GM12801 (cell line): Measurements from ENCODE around the gene MCCC1.

Experiments
- CTCF ChIP-seq: IDR thresholded peaks from one replicate; pipeline ENCODE4 v1.5.1; 2011; ENCODE audit warnings: control low read depth; ENCODE audit not compliant: insufficient read length; ENCODE audit errors: extremely low read depth

MCCC1 gene

GRCh38 chr3:183033746-183034145 is 65.5 kb downstream of the MCCC1 start:
- TF ChIP-seq CTCF, result no peak

DNA sequence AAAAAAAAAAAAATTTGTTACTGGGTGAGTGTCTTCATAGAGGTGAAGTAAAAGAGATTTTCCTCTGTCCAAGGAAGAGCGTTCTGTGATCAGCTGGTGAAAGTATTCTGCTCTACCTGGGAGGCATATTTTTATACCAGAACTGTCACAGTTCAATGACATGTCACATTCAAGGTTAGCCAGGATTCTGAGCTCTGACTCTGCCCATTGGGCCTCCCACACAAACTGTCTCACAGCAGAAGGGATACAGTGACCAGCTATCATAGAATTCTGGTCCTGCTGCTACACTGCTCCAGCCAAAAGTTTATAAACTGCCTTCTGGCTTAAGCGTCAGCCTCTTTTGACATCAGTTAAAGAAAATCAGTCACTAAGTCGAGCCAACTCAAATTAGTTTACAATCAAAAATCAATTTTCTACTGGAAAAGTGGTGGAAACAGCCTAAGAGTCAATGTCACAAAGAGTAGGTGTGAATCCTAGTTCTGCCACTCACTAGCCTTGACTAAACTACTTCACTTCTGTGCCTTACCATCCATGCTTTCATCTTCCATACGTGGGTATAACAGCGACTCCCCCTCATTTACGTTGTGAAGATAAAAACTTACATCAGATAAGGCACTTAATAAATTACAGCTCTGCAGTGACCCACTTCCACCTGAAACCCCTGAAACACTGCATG is 66.3 kb downstream of the MCCC1 start:
- TF ChIP-seq CTCF, result no peak

GRCh38 chr3:183031826-183032225 is 67.5 kb downstream of the MCCC1 start:
- TF ChIP-seq CTCF, result no peak

DNA sequence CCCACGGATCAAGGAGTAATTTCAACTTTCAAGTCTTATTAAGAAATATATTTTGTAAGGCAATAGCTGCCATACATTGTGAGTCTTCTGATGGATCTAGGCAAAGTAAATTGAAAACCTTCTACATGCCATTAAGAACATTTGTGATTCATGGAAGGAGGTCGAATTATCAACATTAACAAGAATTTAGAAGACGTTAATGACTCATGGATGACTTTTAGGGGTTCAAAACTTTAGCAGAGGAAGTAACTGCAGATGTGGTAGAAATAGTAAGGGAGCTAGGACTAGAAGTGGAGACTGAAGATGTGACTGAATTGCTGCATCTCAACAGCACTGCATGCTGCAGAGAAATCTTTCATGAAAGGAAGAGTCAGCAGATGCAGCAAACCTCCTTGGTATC is 70.9 kb downstream of the MCCC1 start:
- TF ChIP-seq CTCF, result no peak

DNA sequence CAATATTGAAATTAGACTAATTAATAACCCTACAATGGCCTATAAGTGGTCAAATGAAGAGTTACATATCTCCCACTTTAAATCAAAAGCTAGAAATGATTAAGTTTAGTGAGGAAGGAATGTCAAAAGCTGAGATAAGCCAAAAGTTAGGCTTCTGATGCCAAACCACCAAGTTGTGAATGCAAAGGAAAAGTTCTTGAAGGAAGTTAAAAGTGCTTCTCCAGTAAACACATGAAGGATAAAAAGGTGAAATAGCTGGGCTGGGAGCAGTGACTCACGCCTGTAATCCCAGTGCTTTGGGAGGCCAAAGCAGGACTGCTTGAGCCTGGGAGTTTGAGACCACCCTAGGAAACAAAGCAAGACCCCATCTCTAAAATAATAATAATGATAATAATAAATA is 72.0 kb downstream of the MCCC1 start:
- no peak for TF ChIP-seq CTCF

GRCh38 chr3:183022936-183023516 is 76.3 kb downstream of the MCCC1 start:
- TF ChIP-seq CTCF, result no peak

DNA sequence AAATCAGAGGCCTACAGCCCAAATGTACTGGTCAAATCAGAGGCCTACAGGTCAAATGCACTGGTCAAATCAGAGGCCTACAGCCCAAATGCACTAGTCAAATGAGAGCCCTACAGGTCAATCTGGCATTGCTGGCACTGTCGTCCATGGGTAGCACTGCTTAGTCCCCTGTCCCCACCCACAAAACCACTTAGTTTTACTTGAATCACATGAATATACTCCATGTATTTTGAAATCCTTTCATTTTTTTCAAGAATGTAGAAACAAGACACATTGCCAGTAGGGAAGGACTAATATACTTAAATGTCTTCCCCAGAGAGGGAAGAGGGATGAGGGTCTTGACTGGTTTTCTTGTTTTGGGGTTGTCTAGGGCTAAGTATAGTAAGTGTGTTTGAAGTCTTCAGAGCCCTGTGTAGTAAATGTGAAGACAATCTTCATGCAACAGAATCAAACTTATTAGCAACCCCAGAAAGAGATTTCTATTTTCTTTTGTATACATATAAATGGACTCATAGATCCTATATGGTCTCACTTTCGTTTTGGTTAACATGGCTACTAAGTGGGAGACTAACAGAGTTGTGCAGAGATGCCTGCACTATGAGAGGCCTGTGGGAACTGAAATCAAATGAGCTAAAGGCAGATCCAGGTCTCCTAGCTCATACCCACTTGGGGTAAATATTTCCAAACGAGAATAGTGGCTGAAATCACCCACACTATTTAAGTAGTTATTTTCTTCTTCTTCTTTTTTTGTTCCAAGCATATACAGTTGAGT is 80.7 kb downstream of the MCCC1 start:
- no peak for TF ChIP-seq CTCF
